ENCODE results near the gene SDK2.

The SDK2 gene

DNA sequence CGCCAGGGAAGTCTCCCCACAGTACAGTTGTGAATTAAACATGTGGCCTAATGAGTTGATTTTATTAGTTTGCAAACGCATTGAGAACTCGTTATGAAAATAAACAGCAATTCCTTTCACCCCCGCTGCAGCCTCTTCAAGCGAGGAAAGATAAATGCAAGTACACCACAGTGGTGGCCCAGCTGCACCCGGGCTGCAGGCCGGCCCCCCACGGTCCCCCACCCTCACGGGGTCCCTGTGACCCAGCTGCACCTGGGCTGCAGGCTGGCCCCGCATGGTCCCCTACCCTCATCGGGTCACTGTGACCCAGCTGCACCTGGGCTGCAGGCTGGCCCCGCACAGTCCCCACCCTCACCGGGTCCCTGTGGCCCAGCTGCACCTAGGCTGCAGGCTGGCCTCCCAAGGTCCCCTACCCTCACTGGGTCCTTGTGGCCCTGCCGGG is 32.2 kb downstream of the SDK2 start:
- H3K4me1 ChIP-seq (ENCODE audit: control insufficient read depth, insufficient read depth, low read length), result no peaks in the 10 kb centered on the region
- H3K36me3 ChIP-seq (ENCODE audit: control insufficient read depth, insufficient read depth, low read length), result no peaks in the 10 kb centered on the region
- no peak overlapping the region for H3K4me3 ChIP-seq (ENCODE audit: low read length)
- no peak overlapping the region for H3K27ac ChIP-seq (ENCODE audit: low read depth, low read length)
- H3K9ac ChIP-seq (ENCODE audit: low read length), result no peak overlapping the region
- no peaks in the 10 kb centered on the region for H3K27me3 ChIP-seq (ENCODE audit: control insufficient read depth, insufficient read depth, low read length)

DNA sequence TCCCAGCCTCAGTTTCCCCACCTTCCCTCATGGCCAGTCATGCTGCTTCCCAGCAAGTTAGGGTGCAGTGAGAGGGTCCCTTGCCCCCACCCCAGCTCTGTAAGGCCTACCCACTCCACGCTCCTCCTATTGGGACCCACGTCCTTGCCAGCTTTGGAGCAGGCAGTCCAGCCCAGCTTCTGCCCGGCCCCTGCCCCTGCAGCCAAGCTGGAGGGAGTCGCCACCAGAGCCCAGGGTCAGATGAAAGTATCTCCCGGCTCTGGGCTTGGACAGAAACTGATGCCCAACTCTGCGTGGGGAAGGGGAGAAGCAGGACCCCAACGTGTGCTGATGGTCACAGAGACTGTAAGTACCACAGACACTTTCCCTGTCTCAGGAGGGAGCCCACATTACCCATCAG is 32.6 kb downstream of the SDK2 start:
- no peaks in the 10 kb centered on the region for H3K36me3 ChIP-seq (ENCODE audit: control insufficient read depth, insufficient read depth, low read length)
- no peak overlapping the region for H3K27ac ChIP-seq (ENCODE audit: low read depth, low read length)
- H3K27me3 ChIP-seq (ENCODE audit: control insufficient read depth, insufficient read depth, low read length), result no peaks in the 10 kb centered on the region
- H3K9ac ChIP-seq (ENCODE audit: low read length), result no peak overlapping the region
- H3K4me3 ChIP-seq (ENCODE audit: low read length), result no peak overlapping the region
- no peaks in the 10 kb centered on the region for H3K4me1 ChIP-seq (ENCODE audit: control insufficient read depth, insufficient read depth, low read length)

DNA sequence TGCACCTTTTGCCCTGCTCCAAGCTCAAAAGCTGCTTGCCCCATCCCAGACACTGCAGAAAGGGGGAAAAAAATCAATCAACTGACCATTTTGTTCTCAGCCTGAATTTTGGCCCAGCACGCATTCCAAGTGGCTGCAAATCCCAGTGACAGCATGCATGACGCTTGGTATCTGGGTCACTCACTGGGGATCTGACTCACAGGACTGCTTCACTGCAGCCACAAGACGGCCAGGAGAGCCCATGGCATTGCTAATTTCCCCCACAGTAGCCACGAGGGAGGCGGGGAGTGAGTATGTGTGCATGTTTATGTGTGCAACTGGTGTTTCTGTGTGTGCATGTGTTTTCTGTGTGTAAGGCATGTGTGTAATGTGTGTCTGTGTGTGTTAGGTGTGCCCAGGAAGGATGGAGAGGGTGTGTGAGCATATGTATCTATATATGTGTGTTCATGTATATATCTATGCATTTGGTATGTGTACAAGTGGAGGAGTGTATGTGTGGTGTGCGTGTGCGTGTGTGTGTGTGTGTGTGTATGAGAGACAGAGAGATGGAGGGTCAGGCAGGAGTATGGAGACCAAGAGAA is 33.8 kb downstream of the SDK2 start:
- Histone ChIP-seq H3K36me3 (ENCODE audit: control insufficient read depth, insufficient read depth, low read length) (no peaks in the 10 kb centered on the region), H3K4me1 (ENCODE audit: control insufficient read depth, insufficient read depth, low read length) (no peaks in the 10 kb centered on the region), H3K27ac (ENCODE audit: low read depth, low read length) (no peak overlapping the region), H3K9ac (ENCODE audit: low read length) (no peak overlapping the region), H3K4me3 (ENCODE audit: low read length) (no peak overlapping the region), H3K27me3 (ENCODE audit: control insufficient read depth, insufficient read depth, low read length) (no peaks in the 10 kb centered on the region)

DNA sequence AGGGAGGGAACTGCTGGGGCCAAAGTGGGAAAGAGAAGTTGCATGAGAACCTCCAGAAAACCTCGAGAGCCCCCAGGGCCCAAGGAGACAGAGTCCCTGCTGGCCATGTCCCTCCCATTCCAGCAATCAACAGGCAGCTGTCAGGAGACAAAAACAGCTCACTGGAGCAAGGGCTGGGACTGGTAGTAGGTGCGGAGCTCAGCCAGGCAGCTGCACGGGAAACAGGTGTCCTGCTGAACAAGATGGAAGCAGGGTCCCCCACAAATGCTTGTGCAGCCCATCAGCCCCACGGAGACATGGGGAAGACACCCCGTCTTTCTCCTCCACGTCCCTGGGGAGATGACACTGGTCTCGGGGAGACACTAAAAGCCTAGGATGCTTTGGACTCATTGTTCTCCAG is 34.5 kb downstream of the SDK2 start:
- Histone ChIP-seq H3K4me1 (ENCODE audit: control insufficient read depth, insufficient read depth, low read length) (no peaks in the 10 kb centered on the region), H3K36me3 (ENCODE audit: control insufficient read depth, insufficient read depth, low read length) (no peaks in the 10 kb centered on the region), H3K27ac (ENCODE audit: low read depth, low read length) (no peak overlapping the region), H3K27me3 (ENCODE audit: control insufficient read depth, insufficient read depth, low read length) (no peaks in the 10 kb centered on the region), H3K9ac (ENCODE audit: low read length) (no peak overlapping the region), H3K4me3 (ENCODE audit: low read length) (no peak overlapping the region)

DNA sequence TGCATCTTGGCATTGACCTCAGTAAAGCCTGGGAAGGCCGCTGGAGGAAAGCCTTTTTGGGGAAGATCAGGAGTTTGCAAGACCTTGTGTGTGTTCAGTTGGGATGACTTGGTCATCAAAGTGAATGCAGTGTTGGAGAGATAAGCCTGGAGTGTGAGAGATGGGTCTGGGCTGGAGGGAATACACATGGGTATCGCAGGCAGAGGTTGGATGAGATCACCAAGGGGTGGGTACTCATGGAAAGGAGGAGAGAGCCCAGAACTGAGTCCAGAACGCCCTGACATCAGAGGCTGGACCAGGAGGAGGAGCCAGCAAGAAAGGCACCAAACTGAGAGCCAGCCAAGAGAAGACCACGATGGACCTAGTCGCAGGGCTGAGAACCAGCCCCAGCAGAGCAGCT is 35.2 kb downstream of the SDK2 start:
- no peaks in the 10 kb centered on the region for H3K4me1 ChIP-seq (ENCODE audit: control insufficient read depth, insufficient read depth, low read length)
- H3K27me3 ChIP-seq (ENCODE audit: control insufficient read depth, insufficient read depth, low read length), result no peaks in the 10 kb centered on the region
- H3K36me3 ChIP-seq (ENCODE audit: control insufficient read depth, insufficient read depth, low read length), result no peaks in the 10 kb centered on the region
- no peak overlapping the region for H3K4me3 ChIP-seq (ENCODE audit: low read length)
- no peak overlapping the region for H3K9ac ChIP-seq (ENCODE audit: low read length)
- no peak overlapping the region for H3K27ac ChIP-seq (ENCODE audit: low read depth, low read length)

DNA sequence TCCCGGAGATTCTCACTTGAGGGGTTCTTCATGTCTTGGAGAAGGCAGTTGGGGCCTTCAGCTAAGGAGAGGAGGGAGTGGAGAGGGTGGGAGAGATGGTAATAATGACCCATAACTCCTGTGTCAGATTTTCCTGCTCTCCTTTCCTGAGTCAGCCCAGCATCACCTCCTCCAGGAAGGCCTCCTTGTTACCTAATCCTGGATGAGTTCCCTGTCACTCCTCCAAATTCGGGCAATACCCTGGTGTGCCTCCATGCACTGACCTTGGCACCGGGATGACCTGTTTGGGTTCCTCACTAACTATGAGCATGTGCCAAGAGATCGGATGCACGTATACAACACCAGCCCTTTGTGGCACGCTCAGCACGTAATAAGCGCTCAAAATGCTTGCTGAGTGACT is 38.8 kb downstream of the SDK2 start:
- Histone ChIP-seq H3K4me3 (ENCODE audit: low read length) (no peak overlapping the region), H3K4me1 (ENCODE audit: control insufficient read depth, insufficient read depth, low read length) (no peaks in the 10 kb centered on the region), H3K27ac (ENCODE audit: low read depth, low read length) (no peak overlapping the region), H3K9ac (ENCODE audit: low read length) (no peak overlapping the region), H3K36me3 (ENCODE audit: control insufficient read depth, insufficient read depth, low read length) (no peaks in the 10 kb centered on the region), H3K27me3 (ENCODE audit: control insufficient read depth, insufficient read depth, low read length) (no peaks in the 10 kb centered on the region)

DNA sequence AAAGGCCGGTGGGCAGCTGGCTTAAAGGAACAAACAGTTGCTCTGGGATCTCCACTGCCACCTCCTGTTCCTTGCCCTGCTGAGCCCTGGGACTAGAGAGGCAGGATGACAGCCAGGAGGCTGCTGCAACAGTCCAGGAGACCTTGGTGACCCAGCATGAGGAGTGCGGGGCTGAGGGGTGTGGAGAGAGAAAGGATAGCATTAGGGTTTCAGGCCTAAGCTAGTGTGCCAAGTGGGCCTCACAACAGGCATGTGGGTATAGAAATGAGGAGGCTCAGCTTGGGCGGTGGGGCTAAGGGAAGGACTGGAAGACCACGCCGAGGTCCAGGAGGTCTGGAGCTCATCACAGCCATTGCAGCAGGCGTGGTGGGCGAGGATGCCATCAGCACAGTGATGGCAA is 39.8 kb downstream of the SDK2 start:
- no peak overlapping the region for H3K9ac ChIP-seq (ENCODE audit: low read length)
- H3K27ac ChIP-seq (ENCODE audit: low read depth, low read length), result no peak overlapping the region
- no peaks in the 10 kb centered on the region for H3K4me1 ChIP-seq (ENCODE audit: control insufficient read depth, insufficient read depth, low read length)
- H3K36me3 ChIP-seq (ENCODE audit: control insufficient read depth, insufficient read depth, low read length), result no peaks in the 10 kb centered on the region
- H3K4me3 ChIP-seq (ENCODE audit: low read length), result no peak overlapping the region
- H3K27me3 ChIP-seq (ENCODE audit: control insufficient read depth, insufficient read depth, low read length), result no peaks in the 10 kb centered on the region

DNA sequence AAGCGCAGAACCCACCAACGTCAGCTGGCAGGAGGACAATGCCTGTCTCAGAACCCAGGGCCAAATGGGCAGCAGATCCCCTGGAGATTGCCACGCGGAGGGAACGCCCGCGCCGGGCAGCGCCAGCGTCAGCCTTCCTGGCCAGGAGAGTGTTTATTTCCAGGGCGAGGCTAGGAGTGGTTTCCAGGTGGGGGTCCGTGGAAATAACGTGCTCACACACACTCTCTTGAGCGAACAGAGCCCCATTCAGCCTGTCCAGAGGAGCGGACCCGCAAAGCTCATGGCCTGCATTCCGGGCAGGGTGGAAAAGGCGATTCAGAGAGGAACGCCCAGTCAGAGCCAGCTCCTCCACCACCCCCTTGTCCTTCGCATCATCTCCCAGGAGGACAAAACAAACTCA is 40.3 kb downstream of the SDK2 start:
- Histone ChIP-seq H3K4me1 (ENCODE audit: control insufficient read depth, insufficient read depth, low read length) (no peaks in the 10 kb centered on the region), H3K27me3 (ENCODE audit: control insufficient read depth, insufficient read depth, low read length) (no peaks in the 10 kb centered on the region), H3K27ac (ENCODE audit: low read depth, low read length) (no peak overlapping the region)

DNA sequence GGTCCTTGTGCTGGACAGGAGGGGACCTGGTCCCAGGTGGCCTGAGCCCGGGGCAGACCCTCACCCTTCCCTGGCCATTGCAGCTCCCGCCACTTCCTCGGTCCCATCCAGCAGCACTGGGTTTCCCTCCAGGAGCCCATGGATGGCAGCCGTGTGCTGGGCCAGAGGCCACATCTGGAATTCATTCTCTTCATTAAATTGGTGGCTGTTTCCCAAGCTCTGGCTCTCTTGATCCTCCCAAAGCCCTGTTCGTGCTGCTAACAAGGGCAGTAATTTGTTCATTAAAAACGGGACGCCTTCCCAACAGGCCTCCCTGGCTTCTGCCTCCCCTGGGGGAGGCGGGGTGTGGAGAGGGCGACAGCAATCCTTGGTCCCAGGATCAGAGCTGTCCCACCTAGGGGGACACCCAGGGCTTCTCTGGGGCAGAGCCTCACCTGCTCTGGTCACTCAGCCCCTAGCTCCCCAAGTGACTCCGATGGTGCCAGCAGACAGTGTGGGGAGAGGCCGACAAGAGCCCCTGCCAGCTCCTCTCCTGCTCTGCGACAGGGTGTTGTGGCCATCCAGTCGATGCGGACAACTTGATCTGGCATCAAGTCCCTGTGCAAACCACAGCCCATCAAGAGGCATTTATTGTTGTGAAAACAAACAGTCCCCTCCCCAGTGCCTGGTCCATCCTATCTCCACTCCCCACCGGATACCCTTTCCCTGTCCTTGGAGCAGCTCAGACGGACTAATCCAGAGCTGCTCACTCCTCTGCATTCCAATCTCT is 44.0 kb downstream of the SDK2 start:
- no peaks in the 10 kb centered on the region for H3K36me3 ChIP-seq (ENCODE audit: control insufficient read depth, insufficient read depth, low read length)
- H3K9ac ChIP-seq (ENCODE audit: low read length), result no peak overlapping the region

More for the DNA sequence above, 40.3 kb downstream of the SDK2 start:
- no peak overlapping the region for H3K9ac ChIP-seq (ENCODE audit: low read length)
- no peaks in the 10 kb centered on the region for H3K36me3 ChIP-seq (ENCODE audit: control insufficient read depth, insufficient read depth, low read length)
- H3K4me3 ChIP-seq (ENCODE audit: low read length), result no peak overlapping the region

DNA sequence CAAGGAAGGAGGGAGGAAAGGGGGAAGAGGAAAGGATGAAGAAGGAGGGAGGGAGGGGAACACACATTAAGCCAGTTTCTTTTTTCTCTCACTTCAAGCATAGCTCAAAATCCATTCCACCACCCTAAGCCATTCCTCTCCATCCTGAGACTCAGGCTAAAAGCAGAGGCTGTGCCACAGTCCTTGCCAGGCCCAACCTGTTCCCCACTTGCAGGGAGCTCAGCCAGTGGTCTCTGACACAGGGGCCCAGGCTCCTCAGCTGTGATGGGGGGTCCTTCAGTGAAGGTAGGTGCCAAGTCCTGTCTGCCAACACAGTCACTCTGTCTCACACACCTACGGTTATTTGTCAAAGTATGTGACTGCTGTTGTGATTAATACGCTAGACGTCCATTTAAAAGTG is 44.6 kb downstream of the SDK2 start:
- Histone ChIP-seq H3K36me3 (ENCODE audit: control insufficient read depth, insufficient read depth, low read length) (no peaks in the 10 kb centered on the region), H3K9ac (ENCODE audit: low read length) (no peak overlapping the region), H3K27me3 (ENCODE audit: control insufficient read depth, insufficient read depth, low read length) (no peaks in the 10 kb centered on the region), H3K4me1 (ENCODE audit: control insufficient read depth, insufficient read depth, low read length) (no peaks in the 10 kb centered on the region), H3K4me3 (ENCODE audit: low read length) (no peak overlapping the region), H3K27ac (ENCODE audit: low read depth, low read length) (no peak overlapping the region)

More for the DNA sequence above, 44.0 kb downstream of the SDK2 start:
- H3K4me1 ChIP-seq (ENCODE audit: control insufficient read depth, insufficient read depth, low read length), result no peaks in the 10 kb centered on the region
- H3K27ac ChIP-seq (ENCODE audit: low read depth, low read length), result no peak overlapping the region
- no peak overlapping the region for H3K4me3 ChIP-seq (ENCODE audit: low read length)
- H3K27me3 ChIP-seq (ENCODE audit: control insufficient read depth, insufficient read depth, low read length), result no peaks in the 10 kb centered on the region

DNA sequence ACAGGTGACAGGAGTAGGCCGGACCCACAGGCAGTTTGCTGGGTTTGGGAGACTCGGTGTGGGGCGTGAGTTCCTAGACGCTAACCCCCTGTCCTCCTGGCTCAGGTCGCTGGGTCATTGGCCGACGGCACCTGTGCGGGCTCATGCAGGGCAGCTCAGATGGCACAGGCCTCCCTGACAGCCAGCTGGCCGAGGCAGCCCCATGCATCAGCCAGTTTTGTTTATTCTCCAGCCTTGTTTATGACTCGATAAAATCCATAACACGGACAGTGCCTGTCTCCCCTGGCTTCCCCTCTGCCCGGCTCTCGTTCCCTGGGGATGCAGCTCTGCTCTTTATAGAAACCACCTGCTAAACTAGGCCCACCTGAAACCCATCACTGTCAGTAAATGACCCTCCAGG is 46.0 kb downstream of the SDK2 start:
- Histone ChIP-seq H3K4me3 (ENCODE audit: low read length) (no peak overlapping the region), H3K27ac (ENCODE audit: low read depth, low read length) (no peak overlapping the region), H3K36me3 (ENCODE audit: control insufficient read depth, insufficient read depth, low read length) (no peaks in the 10 kb centered on the region), H3K9ac (ENCODE audit: low read length) (no peak overlapping the region), H3K4me1 (ENCODE audit: control insufficient read depth, insufficient read depth, low read length) (no peaks in the 10 kb centered on the region), H3K27me3 (ENCODE audit: control insufficient read depth, insufficient read depth, low read length) (no peaks in the 10 kb centered on the region)

DNA sequence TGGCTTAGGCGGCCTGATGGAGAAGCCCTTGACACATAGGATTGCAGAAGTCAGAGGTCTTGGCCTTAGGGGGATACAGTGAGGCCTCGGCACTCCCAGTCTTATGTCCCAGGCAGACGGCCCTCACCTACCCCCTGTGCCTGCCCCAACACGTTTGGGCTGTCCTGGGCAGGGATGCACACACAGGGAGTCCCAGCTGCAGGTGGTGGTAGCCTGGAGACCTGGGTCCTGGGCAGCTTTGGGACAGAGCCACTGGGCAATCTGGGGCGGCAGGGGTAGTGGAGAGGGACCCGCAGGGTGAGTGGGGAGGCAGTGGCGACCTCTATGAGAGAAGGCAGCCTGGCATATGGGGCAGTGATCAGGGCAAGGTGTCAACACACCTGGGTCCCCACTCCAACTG is 48.3 kb downstream of the SDK2 start:
- Histone ChIP-seq H3K4me1 (ENCODE audit: control insufficient read depth, insufficient read depth, low read length) (no peaks in the 10 kb centered on the region), H3K27me3 (ENCODE audit: control insufficient read depth, insufficient read depth, low read length) (no peaks in the 10 kb centered on the region), H3K4me3 (ENCODE audit: low read length) (no peak overlapping the region), H3K36me3 (ENCODE audit: control insufficient read depth, insufficient read depth, low read length) (no peaks in the 10 kb centered on the region), H3K9ac (ENCODE audit: low read length) (no peak overlapping the region), H3K27ac (ENCODE audit: low read depth, low read length) (no peak overlapping the region)

DNA sequence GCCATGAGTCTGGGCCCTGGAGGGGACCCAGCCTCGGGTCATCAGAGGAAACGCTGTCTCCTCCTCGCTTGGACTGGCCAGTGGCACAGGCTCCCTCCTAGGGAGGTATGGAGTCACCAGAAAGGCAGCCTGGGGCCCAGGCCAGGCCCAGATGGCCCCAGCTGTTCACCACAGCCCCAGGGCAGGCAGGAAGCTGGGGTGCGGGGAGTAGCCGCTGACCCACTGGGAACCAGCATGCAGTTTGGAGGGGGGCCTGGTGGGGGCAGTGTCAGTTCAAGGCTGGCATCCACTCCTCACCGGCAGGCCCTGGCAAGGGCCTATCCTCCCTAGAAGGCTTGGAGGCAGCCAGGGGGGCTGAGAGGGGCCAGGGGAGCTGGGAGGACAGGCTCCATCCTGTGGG is 48.8 kb downstream of the SDK2 start:
- Histone ChIP-seq H3K4me3 (ENCODE audit: low read length) (no peak overlapping the region), H3K9ac (ENCODE audit: low read length) (no peak overlapping the region), H3K27ac (ENCODE audit: low read depth, low read length) (no peak overlapping the region), H3K27me3 (ENCODE audit: control insufficient read depth, insufficient read depth, low read length) (no peaks in the 10 kb centered on the region), H3K4me1 (ENCODE audit: control insufficient read depth, insufficient read depth, low read length) (no peaks in the 10 kb centered on the region), H3K36me3 (ENCODE audit: control insufficient read depth, insufficient read depth, low read length) (no peaks in the 10 kb centered on the region)

All from rectal smooth muscle tissue (tissue), 1 donor.